ENCODE data around the gene SLC6A12. TPM values are rescaled to one million over a fixed set of nuclear protein-coding genes. Genes with fewer than 3 reads are reported as not detected.

SLC6A12 gene
- total RNA-seq, 1 experiment from 2014 or later, result 0.17 TPM

- H2BK5ac ChIP-seq (ENCODE audit: insufficient read length, low read length), result no peak overlapping the region
- Mint-ChIP-seq H3K27ac (0 out of 7 replicates have a peak overlapping the region, but pooled peaks of 1 of the 3 experiments have one; percentile 23), H3K4me3 (no peak overlapping the region), H3K36me3 (ENCODE audit: insufficient read depth in 1 of 3, low read depth in 3 of 3) (peaks cover 3 to 17% (median 13%) of the 10 kb centered on the region in 3 experiments; a peak in 6 of 7 replicates), H3K9me3 (peaks cover 22 to 23% of the 10 kb centered on the region in 2 experiments), H3K27me3 (ENCODE audit: low read depth) (peaks cover 10% of the 10 kb centered on the region), H3K4me1 (peaks cover 10 to 33% of the 10 kb centered on the region in 2 experiments)
- H3K27me3 ChIP-seq (ENCODE audit: insufficient read depth, low read length), result no peaks in the 10 kb centered on the region
- TF ChIP-seq CTCF (conservative IDR thresholded peaks at IDR 0.05), result no peak
- H4K5ac ChIP-seq (ENCODE audit: insufficient read length, low read depth, low read length), result no peak overlapping the region
- no peak overlapping the region; the same call in 1 of the 2 replicates for H2BK15ac ChIP-seq (ENCODE audit: low read depth, low read length)
- H2BK120ac ChIP-seq (ENCODE audit: low read depth, low read length, poor library complexity, severe bottlenecking), result no peak overlapping the region
- WGBS (ENCODE audit: extremely low coverage, insufficient read length, low lambda C conversion rate), result no CpG with 5 or more reads among the region's 19 CpGs
- H3K79me2 ChIP-seq (ENCODE audit: insufficient read depth, low read length), result no peaks in the 10 kb centered on the region
- peak; percentile 36 for DNase-seq
- no peaks in the 10 kb centered on the region for H4K20me1 ChIP-seq (ENCODE audit: control insufficient read depth, insufficient read depth, insufficient read length)
- H3K56ac ChIP-seq (ENCODE audit: insufficient read length, low read depth, low read length), result no peak overlapping the region
- no peak overlapping the region for H3K4ac ChIP-seq (ENCODE audit: low read depth, low read length)
- H2AK5ac ChIP-seq (ENCODE audit: insufficient read length, low read length), result no peak overlapping the region
- no peak overlapping the region for H2BK12ac ChIP-seq (ENCODE audit: insufficient read length, low read depth, low read length)
- no peak overlapping the region for H2AFZ ChIP-seq (ENCODE audit: low read length)
- no peak overlapping the region for H4K91ac ChIP-seq (ENCODE audit: insufficient read length, low read depth, low read length)
- H4K8ac ChIP-seq (replicated peaks; ENCODE audit: insufficient read length, low read depth, low read length), result no peak overlapping the region
- H3K4me2 ChIP-seq (ENCODE audit: insufficient read depth, insufficient read length, low read length), result no peak overlapping the region
- H3K23ac ChIP-seq (ENCODE audit: insufficient read length, low read depth, low read length), result no peak overlapping the region
- H3K14ac ChIP-seq (ENCODE audit: insufficient read depth, low read length), result no peak overlapping the region
- H3K9ac ChIP-seq (ENCODE audit: extremely low read depth, insufficient read length, low read length), result no peak overlapping the region
- H3K18ac ChIP-seq (ENCODE audit: insufficient read length, low read depth, low read length), result no peak overlapping the region
- no peak overlapping the region for H3T11ph ChIP-seq (ENCODE audit: low read length)
- no peak overlapping the region for H2BK20ac ChIP-seq (ENCODE audit: low read depth, low read length, poor library complexity, severe bottlenecking)
- peaks cover 2% of the 10 kb centered on the region for H3K23me2 ChIP-seq (ENCODE audit: insufficient read length, low read depth, low read length, poor library complexity, severe bottlenecking)
- H3K4me1 ChIP-seq (ENCODE audit: insufficient read depth, low read length), result no peaks in the 10 kb centered on the region
- no peaks in the 10 kb centered on the region for H3K79me1 ChIP-seq (ENCODE audit: insufficient read depth, low read depth, low read length, poor library complexity, severe bottlenecking)
- no peak overlapping the region for H3K27ac ChIP-seq (ENCODE audit: insufficient read length, low read depth, low read length)
- H3K9me3 ChIP-seq (ENCODE audit: control insufficient read depth, low read depth, low read length), result peaks cover 8% of the 10 kb centered on the region
Observed at GRCh38 chr12:232731-233614, 19.0 kb upstream of the SLC6A12 start.
